Tibial nerve (tissue), 3 donors: ENCODE data around the gene RUNDC3A.

Source experiments
- CTCF ChIP-seq, 5 experiments: fragments of 200-600 bp in 3 of 5; fragments of 450-650 bp in 2 of 5; sonication (generic) in 3 of 5; IDR thresholded peaks; one replicate each; pipeline ENCODE4 v1.5.1; 2016 to 2019; ENCODE audit warnings: antibody characterized with exemption in 5 of 5, mild to moderate bottlenecking in 3 of 5, moderate library complexity in 2 of 5
- POLR2A ChIP-seq, 2 donors: fragments of 450-650 bp; IDR thresholded peaks; one replicate each; pipeline ENCODE4 v1.6.1; 2017; ENCODE audit warnings: antibody characterized with exemption in 2 of 2, mild to moderate bottlenecking in 2 of 2, moderate library complexity in 2 of 2

- TF ChIP-seq POLR2A (IDR thresholded peaks at IDR 0.05) = no peak
- TF ChIP-seq CTCF (IDR thresholded peaks at IDR 0.05) = no peak
Measured at GRCh38 chr17:44282264-44282663, 26.1 kb upstream of the RUNDC3A start.
